HEK293 (cell line): ENCODE measurements around the gene ITGA2.

Experiments used
- GFI1B ChIP-seq: fragments of 450-650 bp; formaldehyde crosslinking; IDR thresholded peaks from 2 replicates; pipeline ENCODE4 v1.5.1; 2016; ENCODE audit warnings: missing biosample characterization, missing genetic modification characterization
- GLIS2 ChIP-seq: fragments of 450-650 bp; formaldehyde crosslinking; IDR thresholded peaks from 2 replicates; pipeline ENCODE4 v1.5.1; 2016; ENCODE audit warnings: missing biosample characterization, missing genetic modification characterization
- YY2 ChIP-seq: fragments of 450-650 bp; formaldehyde crosslinking; IDR thresholded peaks from 2 replicates; pipeline ENCODE4 v1.5.1; 2016; ENCODE audit warnings: missing biosample characterization, missing genetic modification characterization
- ZEB2 ChIP-seq: fragments of 450-650 bp; formaldehyde crosslinking; IDR thresholded peaks from 2 replicates; pipeline ENCODE4 v1.5.1; 2016; ENCODE audit warnings: missing biosample characterization, missing genetic modification characterization
- ZIC2 ChIP-seq: fragments of 450-650 bp; formaldehyde crosslinking; IDR thresholded peaks from 2 replicates; pipeline ENCODE4 v1.5.1; 2016; ENCODE audit warnings: missing biosample characterization, missing genetic modification characterization
- ZNF174 ChIP-seq: fragments of 450-650 bp; formaldehyde crosslinking; IDR thresholded peaks from 2 replicates; pipeline ENCODE4 v1.5.0; 2017; ENCODE audit warnings: missing biosample characterization, mild to moderate bottlenecking, missing genetic modification characterization
- ZNF2 ChIP-seq: fragments of 450-650 bp; formaldehyde crosslinking; IDR thresholded peaks from 2 replicates; pipeline ENCODE4 v1.5.1; 2016; ENCODE audit warnings: missing biosample characterization, missing genetic modification characterization
- ZNF423 ChIP-seq: fragments of 450-650 bp; formaldehyde crosslinking; IDR thresholded peaks from 2 replicates; pipeline ENCODE4 v1.5.1; 2016; ENCODE audit warnings: missing biosample characterization, missing genetic modification characterization
- ZNF670 ChIP-seq: fragments of 450-650 bp; formaldehyde crosslinking; IDR thresholded peaks from 2 replicates; pipeline ENCODE4 v1.5.1; 2016; ENCODE audit warnings: missing biosample characterization, missing genetic modification characterization, low read depth
- ZNF747 ChIP-seq: fragments of 450-650 bp; formaldehyde crosslinking; IDR thresholded peaks from 2 replicates; pipeline ENCODE4 v1.5.1; 2016; ENCODE audit warnings: missing biosample characterization, missing genetic modification characterization
- TF ChIP-seq, protein P1 (sequence below): fragments of 450-650 bp; formaldehyde crosslinking; IDR thresholded peaks from 2 replicates; pipeline ENCODE4 v1.5.1; 2016; ENCODE audit warnings: missing biosample characterization, missing genetic modification characterization
- TF ChIP-seq, protein P2 (sequence below): fragments of 450-650 bp; formaldehyde crosslinking; IDR thresholded peaks from 2 replicates; pipeline ENCODE4 v1.5.1; 2016; ENCODE audit warnings: missing biosample characterization, missing genetic modification characterization
- TF ChIP-seq, protein P3 (sequence below): fragments of 450-650 bp; formaldehyde crosslinking; IDR thresholded peaks from 2 replicates; pipeline ENCODE4 v1.5.1; 2016; ENCODE audit warnings: missing biosample characterization, missing genetic modification characterization
- TF ChIP-seq, protein P4 (sequence below): fragments of 450-650 bp; formaldehyde crosslinking; IDR thresholded peaks from 2 replicates; pipeline ENCODE4 v1.5.1; 2017; ENCODE audit warnings: missing biosample characterization, mild to moderate bottlenecking, missing genetic modification characterization, moderate library complexity

DNA sequence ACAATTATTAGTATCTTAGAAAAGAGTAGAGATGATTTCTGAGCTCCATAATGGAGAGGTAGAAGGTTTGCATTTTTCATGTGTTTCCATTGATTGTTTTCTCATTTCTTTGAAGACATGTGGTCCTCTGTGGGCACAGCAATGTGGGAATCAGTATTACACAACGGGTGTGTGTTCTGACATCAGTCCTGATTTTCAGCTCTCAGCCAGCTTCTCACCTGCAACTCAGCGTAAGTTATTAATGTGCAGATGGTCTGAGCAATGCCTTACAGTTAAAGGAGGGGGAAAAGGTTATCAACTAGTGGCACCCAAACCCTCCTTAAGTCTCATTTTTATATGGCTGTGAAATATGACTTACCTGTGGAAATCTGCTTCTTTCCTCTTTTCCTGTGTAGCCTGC, 59.1 kb downstream of the ITGA2 start:
- TF ChIP-seq YY2 (tag by site-specific recombination) (no peak), ZNF2 (tag by site-specific recombination) (no peak), GLIS2 (tag by site-specific recombination) (no peak), ZNF670 (no peak), ZNF747 (tag by site-specific recombination) (no peak), ZNF174 (no peak), GFI1B (tag by site-specific recombination) (no peak), ZEB2 (tag by site-specific recombination) (no peak), ZIC2 (no peak), ZNF423 (no peak)
- TF ChIP-seq, protein P1, sequence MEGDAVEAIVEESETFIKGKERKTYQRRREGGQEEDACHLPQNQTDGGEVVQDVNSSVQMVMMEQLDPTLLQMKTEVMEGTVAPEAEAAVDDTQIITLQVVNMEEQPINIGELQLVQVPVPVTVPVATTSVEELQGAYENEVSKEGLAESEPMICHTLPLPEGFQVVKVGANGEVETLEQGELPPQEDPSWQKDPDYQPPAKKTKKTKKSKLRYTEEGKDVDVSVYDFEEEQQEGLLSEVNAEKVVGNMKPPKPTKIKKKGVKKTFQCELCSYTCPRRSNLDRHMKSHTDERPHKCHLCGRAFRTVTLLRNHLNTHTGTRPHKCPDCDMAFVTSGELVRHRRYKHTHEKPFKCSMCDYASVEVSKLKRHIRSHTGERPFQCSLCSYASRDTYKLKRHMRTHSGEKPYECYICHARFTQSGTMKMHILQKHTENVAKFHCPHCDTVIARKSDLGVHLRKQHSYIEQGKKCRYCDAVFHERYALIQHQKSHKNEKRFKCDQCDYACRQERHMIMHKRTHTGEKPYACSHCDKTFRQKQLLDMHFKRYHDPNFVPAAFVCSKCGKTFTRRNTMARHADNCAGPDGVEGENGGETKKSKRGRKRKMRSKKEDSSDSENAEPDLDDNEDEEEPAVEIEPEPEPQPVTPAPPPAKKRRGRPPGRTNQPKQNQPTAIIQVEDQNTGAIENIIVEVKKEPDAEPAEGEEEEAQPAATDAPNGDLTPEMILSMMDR (tag by site-specific recombination), result no peak
- TF ChIP-seq, protein P2, sequence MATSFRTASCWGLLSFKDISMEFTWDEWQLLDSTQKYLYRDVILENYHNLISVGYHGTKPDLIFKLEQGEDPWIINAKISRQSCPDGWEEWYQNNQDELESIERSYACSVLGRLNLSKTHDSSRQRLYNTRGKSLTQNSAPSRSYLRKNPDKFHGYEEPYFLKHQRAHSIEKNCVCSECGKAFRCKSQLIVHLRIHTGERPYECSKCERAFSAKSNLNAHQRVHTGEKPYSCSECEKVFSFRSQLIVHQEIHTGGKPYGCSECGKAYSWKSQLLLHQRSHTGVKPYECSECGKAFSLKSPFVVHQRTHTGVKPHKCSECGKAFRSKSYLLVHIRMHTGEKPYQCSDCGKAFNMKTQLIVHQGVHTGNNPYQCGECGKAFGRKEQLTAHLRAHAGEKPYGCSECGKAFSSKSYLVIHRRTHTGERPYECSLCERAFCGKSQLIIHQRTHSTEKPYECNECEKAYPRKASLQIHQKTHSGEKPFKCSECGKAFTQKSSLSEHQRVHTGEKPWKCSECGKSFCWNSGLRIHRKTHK (tag by site-specific recombination), result no peak
- TF ChIP-seq, protein P3, sequence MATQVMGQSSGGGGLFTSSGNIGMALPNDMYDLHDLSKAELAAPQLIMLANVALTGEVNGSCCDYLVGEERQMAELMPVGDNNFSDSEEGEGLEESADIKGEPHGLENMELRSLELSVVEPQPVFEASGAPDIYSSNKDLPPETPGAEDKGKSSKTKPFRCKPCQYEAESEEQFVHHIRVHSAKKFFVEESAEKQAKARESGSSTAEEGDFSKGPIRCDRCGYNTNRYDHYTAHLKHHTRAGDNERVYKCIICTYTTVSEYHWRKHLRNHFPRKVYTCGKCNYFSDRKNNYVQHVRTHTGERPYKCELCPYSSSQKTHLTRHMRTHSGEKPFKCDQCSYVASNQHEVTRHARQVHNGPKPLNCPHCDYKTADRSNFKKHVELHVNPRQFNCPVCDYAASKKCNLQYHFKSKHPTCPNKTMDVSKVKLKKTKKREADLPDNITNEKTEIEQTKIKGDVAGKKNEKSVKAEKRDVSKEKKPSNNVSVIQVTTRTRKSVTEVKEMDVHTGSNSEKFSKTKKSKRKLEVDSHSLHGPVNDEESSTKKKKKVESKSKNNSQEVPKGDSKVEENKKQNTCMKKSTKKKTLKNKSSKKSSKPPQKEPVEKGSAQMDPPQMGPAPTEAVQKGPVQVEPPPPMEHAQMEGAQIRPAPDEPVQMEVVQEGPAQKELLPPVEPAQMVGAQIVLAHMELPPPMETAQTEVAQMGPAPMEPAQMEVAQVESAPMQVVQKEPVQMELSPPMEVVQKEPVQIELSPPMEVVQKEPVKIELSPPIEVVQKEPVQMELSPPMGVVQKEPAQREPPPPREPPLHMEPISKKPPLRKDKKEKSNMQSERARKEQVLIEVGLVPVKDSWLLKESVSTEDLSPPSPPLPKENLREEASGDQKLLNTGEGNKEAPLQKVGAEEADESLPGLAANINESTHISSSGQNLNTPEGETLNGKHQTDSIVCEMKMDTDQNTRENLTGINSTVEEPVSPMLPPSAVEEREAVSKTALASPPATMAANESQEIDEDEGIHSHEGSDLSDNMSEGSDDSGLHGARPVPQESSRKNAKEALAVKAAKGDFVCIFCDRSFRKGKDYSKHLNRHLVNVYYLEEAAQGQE (tag by site-specific recombination), result no peak
- TF ChIP-seq, protein P4, sequence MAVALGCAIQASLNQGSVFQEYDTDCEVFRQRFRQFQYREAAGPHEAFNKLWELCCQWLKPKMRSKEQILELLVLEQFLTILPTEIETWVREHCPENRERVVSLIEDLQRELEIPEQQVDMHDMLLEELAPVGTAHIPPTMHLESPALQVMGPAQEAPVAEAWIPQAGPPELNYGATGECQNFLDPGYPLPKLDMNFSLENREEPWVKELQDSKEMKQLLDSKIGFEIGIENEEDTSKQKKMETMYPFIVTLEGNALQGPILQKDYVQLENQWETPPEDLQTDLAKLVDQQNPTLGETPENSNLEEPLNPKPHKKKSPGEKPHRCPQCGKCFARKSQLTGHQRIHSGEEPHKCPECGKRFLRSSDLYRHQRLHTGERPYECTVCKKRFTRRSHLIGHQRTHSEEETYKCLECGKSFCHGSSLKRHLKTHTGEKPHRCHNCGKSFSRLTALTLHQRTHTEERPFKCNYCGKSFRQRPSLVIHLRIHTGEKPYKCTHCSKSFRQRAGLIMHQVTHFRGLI, result no peak
